Spinal cord (tissue), 10 donors: ENCODE measurements around the gene EIF4A3. TPM values are rescaled to one million over a fixed set of nuclear protein-coding genes. Genes with fewer than 3 reads are reported as not detected.
A peak's percentile ranks its signal among the peaks of the same experiment; 100 is the strongest.

Experiments used
- DNase-seq, 6 donors: peaks; one replicate each; pipeline versions ENCODE4 v3.0.0 to v3.0.0-alpha.2; 2013 to 2015; ENCODE audit warnings: low spot score in 6 of 6, low read depth in 4 of 6
- H3K27ac ChIP-seq: one replicate; pipeline ENCODE4 v1.5.1; 2013; ENCODE audit warnings: low read depth, low read length, control low read depth
- H3K27me3 ChIP-seq: one replicate; pipeline ENCODE4 v1.6.1; 2013; ENCODE audit warnings: low read length; ENCODE audit not compliant: control insufficient read depth, insufficient read depth
- H3K36me3 ChIP-seq: one replicate; pipeline ENCODE4 v1.6.1; 2013; ENCODE audit warnings: low read length; ENCODE audit not compliant: control insufficient read depth, insufficient read depth
- H3K4me1 ChIP-seq: one replicate; pipeline ENCODE4 v1.6.1; 2013; ENCODE audit warnings: low read length; ENCODE audit not compliant: control insufficient read depth, insufficient read depth
- H3K4me3 ChIP-seq: one replicate; pipeline ENCODE4 v1.5.1; 2013; ENCODE audit warnings: low read depth, low read length, control low read depth
- H3K9me3 ChIP-seq: one replicate; pipeline ENCODE4 v1.6.1; 2013; ENCODE audit warnings: low read length; ENCODE audit not compliant: control insufficient read depth, insufficient read depth
- WGBS: methylation state at CpG from one replicate; pipeline ENCODE4 v1.1.5; 2013; ENCODE audit warnings: missing lambda C conversion rate; ENCODE audit not compliant: insufficient coverage; 5-methylcytosine and 5-hydroxymethylcytosine counted together
- polyA plus RNA-seq, 2 donors: library from polyadenylated mRNA; unstranded; fragments of 120-200 nt; gene quantifications; one replicate each; pipeline ENCODE4 v1.2.1, GENCODE V29; 2013; ENCODE audit not compliant: insufficient read length in 2 of 2
- total RNA-seq, 2 donors: library from RNA; depleted of rRNA in 1 of 2; stranded (reverse); fragments of 120-200 nt in 1 of 2; fragments of >200 nt in 1 of 2; gene quantifications; one replicate each; pipeline versions ENCODE4 v1.2.3 to v1.2.4, GENCODE V29; 2013 to 2014
- donor health status: healthy.

Gene EIF4A3
- total and polyA plus RNA-seq, 4 donors = 63.4 to 107 (median 97.9) TPM

- no peaks in the 10 kb centered on the region for H3K9me3 ChIP-seq
- H3K27me3 ChIP-seq = no peaks in the 10 kb centered on the region
- 82% methylated on average over 18 of the region's 18 CpGs for WGBS
- DNase-seq = peak in 1 of 6 donors; percentile 18
- H3K36me3 ChIP-seq = peaks cover 3% of the 10 kb centered on the region
- H3K4me3 ChIP-seq = no peak overlapping the region
- H3K4me1 ChIP-seq = peaks cover 22% of the 10 kb centered on the region
- H3K27ac ChIP-seq = no peak overlapping the region
These were observed 40.6 kb upstream of the EIF4A3 start for GRCh38 chr17:80187515-80187941.

- H3K4me3 ChIP-seq = no peak overlapping the region
- no peaks in the 10 kb centered on the region for H3K27me3 ChIP-seq
- peaks cover 3% of the 10 kb centered on the region for H3K36me3 ChIP-seq
- H3K27ac ChIP-seq = no peak overlapping the region
- H3K4me1 ChIP-seq = peaks cover 18% of the 10 kb centered on the region
- 87% methylated on average over 16 of the region's 16 CpGs for WGBS
- no peak for DNase-seq
- no peaks in the 10 kb centered on the region for H3K9me3 ChIP-seq
These were observed 40.2 kb upstream of the EIF4A3 start for GRCh38 chr17:80187090-80187489.

GRCh38 chr17:80185968-80186367 is 39.0 kb upstream of the EIF4A3 start:
- H3K36me3 ChIP-seq = peaks cover 3% of the 10 kb centered on the region
- H3K4me1 ChIP-seq = peaks cover 6% of the 10 kb centered on the region
- no peak overlapping the region for H3K4me3 ChIP-seq
- no peak overlapping the region for H3K27ac ChIP-seq
- no peaks in the 10 kb centered on the region for H3K9me3 ChIP-seq
- no peaks in the 10 kb centered on the region for H3K27me3 ChIP-seq
- no peak for DNase-seq
- WGBS = 88% methylated on average over 9 of the region's 9 CpGs

GRCh38 chr17:80184423-80184714 is 37.4 kb upstream of the EIF4A3 start:
- Histone ChIP-seq H3K4me3 (no peak overlapping the region), H3K9me3 (no peaks in the 10 kb centered on the region), H3K4me1 (peaks cover 5% of the 10 kb centered on the region), H3K27me3 (no peaks in the 10 kb centered on the region), H3K36me3 (peaks cover 3% of the 10 kb centered on the region), H3K27ac (no peak overlapping the region)
- WGBS = 49% methylated on average over 7 of the region's 10 CpGs
- DNase-seq = no peak

GRCh38 chr17:80183581-80184422 is 36.9 kb upstream of the EIF4A3 start:
- Histone ChIP-seq H3K36me3 (peaks cover 3% of the 10 kb centered on the region), H3K27me3 (no peaks in the 10 kb centered on the region), H3K4me3 (no peak overlapping the region), H3K4me1 (peaks cover 5% of the 10 kb centered on the region), H3K9me3 (no peaks in the 10 kb centered on the region), H3K27ac (no peak overlapping the region)
- DNase-seq = no peak
- WGBS = 72% methylated on average over 25 of the region's 26 CpGs

GRCh38 chr17:80182845-80183223 is 35.9 kb upstream of the EIF4A3 start:
- peaks cover 5% of the 10 kb centered on the region for H3K4me1 ChIP-seq
- H3K27ac ChIP-seq = no peak overlapping the region
- DNase-seq = no peak
- no peak overlapping the region for H3K4me3 ChIP-seq
- no peaks in the 10 kb centered on the region for H3K9me3 ChIP-seq
- H3K27me3 ChIP-seq = no peaks in the 10 kb centered on the region
- WGBS = 93% methylated on average over 8 of the region's 12 CpGs
- peaks cover 3% of the 10 kb centered on the region for H3K36me3 ChIP-seq

- no peak overlapping the region for H3K4me3 ChIP-seq
- no peak overlapping the region for H3K27ac ChIP-seq
- H3K9me3 ChIP-seq = no peaks in the 10 kb centered on the region
- 86% methylated on average over 24 of the region's 30 CpGs for WGBS
- no peak for DNase-seq
- no peaks in the 10 kb centered on the region for H3K27me3 ChIP-seq
- peaks cover 3% of the 10 kb centered on the region for H3K36me3 ChIP-seq
- H3K4me1 ChIP-seq = peaks cover 5% of the 10 kb centered on the region
These were observed 35.4 kb upstream of the EIF4A3 start for GRCh38 chr17:80182118-80182844.

- DNase-seq = no peak
- Histone ChIP-seq H3K4me1 (peaks cover 5% of the 10 kb centered on the region), H3K27me3 (no peaks in the 10 kb centered on the region), H3K9me3 (no peaks in the 10 kb centered on the region), H3K4me3 (no peak overlapping the region), H3K27ac (no peak overlapping the region), H3K36me3 (peaks cover 3% of the 10 kb centered on the region)
- WGBS = 90% methylated on average over 16 of the region's 17 CpGs
These were observed 34.5 kb upstream of the EIF4A3 start for GRCh38 chr17:80181431-80181830.

- Histone ChIP-seq H3K4me1 (peaks cover 5% of the 10 kb centered on the region), H3K27me3 (no peaks in the 10 kb centered on the region), H3K4me3 (no peak overlapping the region), H3K27ac (no peak overlapping the region), H3K9me3 (no peaks in the 10 kb centered on the region), H3K36me3 (peaks cover 3% of the 10 kb centered on the region)
- DNase-seq = no peak
- 79% methylated on average over 12 of the region's 14 CpGs for WGBS
These were observed 33.3 kb upstream of the EIF4A3 start for GRCh38 chr17:80180192-80180591.
